ENCODE data around the gene SPO11.
"Not testable (repeated sequence)": the region's sequence is repeated elsewhere in the genome, so short reads cannot be mapped to it uniquely, and the experiment has no call there.

- TF ChIP-seq CTCF, POLR2A, EP300, POLR2AphosphoS5 (IDR thresholded peaks at IDR 0.05): not testable (repeated sequence)
These were observed 18.8 kb downstream of the SPO11 start for GRCh38 chr20:57348200-57348921.
